Stimulated activated CD4-positive, alpha-beta T cell treated with anti-CD3 and anti-CD28 coated beads, Interleukin-4, amount 100 ng/mL, for 1 hour (primary cell): ENCODE measurements around the gene FGF21.
"Not testable (repeated sequence)": the region's sequence is repeated elsewhere in the genome, so short reads cannot be mapped to it uniquely, and the experiment has no call there.

Experiments used
- DNase-seq: peaks from one replicate; pipeline ENCODE4 v3.0.0-alpha.2; 2020

The FGF21 gene

DNA sequence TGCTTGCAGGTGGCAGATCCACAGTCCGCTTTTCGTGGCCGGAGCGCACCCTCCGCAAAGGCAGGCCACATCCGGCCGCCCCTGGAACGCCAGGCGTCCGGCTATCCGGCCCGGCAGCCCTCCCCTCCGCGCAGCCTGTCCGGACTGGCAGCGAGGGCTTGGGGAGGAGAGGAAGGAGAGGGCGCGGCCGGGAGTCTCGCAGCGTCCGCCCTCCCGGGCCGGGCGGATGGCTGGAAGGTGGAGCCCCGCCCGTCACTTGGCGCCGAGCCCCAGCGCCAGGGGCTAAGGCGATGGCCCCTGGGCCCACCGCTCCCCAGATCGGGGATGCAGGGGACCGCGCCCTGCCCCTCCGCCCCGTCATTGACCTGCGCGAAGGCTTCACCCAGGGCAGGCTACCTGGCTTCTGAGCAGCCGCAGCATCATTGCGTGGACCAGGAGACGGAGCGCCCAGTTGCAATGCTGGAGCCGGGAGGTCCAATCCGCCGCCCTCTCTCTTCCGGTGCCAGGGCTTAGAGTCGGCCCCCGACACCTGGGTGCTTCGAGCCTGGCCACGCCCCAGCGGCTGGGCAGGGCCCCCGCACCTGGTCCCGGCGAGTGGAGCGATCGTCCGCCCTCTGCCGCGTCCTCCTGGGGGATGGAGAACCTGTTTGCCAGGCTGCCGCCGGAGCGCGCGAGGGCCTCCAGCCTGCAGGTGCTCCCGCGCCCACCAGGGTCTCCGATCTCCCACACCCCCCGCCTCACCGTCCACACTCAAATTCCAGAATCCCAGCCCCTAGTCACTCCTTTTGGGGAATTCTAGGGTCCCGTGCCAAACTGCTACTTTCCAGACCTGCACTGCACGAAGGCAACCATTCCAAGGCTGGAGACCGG lies 2.6 kb upstream of the FGF21 start, which contains the start of gene FUT1:
TSS of gene FUT1 (minus strand) at position 146 of the 870 bp plus-strand sequence. CDS start 1,360 bp downstream, outside the sequence.
- DNase-seq = peak; percentile 33

DNA sequence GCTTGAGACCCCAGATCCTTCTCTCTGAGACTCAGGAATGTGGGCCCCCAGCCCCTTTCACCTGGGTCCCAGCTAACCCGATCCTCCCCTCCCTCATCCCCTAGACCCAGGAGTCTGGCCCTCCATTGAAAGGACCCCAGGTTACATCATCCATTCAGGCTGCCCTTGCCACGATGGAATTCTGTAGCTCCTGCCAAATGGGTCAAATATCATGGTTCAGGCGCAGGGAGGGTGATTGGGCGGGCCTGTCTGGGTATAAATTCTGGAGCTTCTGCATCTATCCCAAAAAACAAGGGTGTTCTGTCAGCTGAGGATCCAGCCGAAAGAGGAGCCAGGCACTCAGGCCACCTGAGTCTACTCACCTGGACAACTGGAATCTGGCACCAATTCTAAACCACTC lies 463 bp downstream of the FGF21 start:
- no peak for DNase-seq

DNA sequence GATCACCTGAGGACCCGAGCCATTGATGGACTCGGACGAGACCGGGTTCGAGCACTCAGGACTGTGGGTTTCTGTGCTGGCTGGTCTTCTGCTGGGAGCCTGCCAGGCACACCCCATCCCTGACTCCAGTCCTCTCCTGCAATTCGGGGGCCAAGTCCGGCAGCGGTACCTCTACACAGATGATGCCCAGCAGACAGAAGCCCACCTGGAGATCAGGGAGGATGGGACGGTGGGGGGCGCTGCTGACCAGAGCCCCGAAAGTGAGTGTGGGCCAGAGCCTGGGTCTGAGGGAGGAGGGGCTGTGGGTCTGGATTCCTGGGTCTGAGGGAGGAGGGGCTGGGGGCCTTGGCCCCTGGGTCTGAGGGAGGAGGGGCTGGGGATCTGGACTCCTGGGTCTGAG lies 888 bp downstream of the FGF21 start:
- no peak for DNase-seq

DNA sequence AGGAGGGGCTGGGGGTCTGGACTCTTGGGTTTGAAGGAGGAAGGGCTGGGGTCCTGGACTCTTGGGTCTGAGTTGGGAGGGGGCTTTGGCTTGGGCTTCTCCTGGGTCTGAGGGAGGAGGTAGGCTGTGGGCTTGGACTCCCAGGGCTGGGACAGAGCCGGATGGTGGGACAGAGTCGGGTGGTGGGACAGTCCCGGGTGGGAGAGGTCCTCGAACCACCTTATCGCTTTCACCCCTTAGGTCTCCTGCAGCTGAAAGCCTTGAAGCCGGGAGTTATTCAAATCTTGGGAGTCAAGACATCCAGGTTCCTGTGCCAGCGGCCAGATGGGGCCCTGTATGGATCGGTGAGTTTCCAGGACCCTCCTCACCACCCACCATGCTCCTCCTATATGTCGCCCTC lies 1.4 kb downstream of the FGF21 start:
- no peak for DNase-seq

- no peak for DNase-seq
These were observed 1.9 kb downstream of the FGF21 start for GRCh38 chr19:48757089-48757675.

DNA sequence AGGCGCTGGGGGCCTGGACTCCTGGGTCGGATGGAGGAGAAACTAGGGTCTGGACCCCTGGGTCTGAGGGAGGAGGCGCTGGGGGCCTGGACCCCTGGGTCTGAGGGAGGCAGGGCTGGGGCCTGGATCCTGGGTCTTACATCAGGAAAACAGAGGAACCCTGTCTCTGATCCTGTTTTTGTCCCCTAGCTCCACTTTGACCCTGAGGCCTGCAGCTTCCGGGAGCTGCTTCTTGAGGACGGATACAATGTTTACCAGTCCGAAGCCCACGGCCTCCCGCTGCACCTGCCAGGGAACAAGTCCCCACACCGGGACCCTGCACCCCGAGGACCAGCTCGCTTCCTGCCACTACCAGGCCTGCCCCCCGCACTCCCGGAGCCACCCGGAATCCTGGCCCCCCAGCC lies 2.4 kb downstream of the FGF21 start:
- DNase-seq = no peak

DNA sequence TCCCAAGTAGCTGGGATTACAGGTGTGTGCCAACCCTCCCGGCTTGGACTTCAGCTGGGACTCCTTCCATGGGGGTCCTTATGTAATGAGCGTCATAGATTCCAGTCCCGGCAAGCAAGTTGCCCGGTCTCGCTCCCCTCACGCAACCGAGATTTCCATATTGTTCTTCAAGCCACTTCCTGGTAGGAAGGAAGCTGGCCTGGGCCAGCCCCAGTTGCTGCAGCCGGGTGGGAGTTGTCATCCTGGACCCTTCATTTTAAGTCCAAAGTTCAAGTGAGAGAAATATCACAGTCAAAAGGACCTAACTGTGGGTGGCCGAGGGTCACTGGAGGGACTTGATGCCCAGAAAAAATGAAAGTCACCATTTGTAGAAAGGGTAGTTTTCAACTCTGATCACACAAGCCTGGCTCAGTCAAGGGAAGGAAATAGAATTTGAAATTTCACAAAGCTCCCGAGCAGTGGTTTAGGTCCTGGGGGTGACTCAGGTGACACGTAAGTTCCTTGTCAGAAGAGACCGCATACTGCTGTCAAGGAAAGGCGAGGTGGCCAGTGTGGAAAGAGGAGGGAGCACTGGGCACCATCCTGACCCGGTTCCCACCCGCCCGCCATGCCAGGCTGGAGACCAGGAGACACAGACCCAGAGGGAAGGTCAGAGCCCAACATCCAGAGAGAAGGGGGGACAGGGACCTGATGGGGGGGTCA lies 5.3 kb downstream of the FGF21 start:
- DNase-seq = no peak

GRCh38 chr19:48765816-48766215 lies 10.5 kb downstream of the FGF21 start:
- DNase-seq = not testable (repeated sequence)

GRCh38 chr19:48768171-48768753 lies 12.9 kb downstream of the FGF21 start:
- not testable (repeated sequence) for DNase-seq

DNA sequence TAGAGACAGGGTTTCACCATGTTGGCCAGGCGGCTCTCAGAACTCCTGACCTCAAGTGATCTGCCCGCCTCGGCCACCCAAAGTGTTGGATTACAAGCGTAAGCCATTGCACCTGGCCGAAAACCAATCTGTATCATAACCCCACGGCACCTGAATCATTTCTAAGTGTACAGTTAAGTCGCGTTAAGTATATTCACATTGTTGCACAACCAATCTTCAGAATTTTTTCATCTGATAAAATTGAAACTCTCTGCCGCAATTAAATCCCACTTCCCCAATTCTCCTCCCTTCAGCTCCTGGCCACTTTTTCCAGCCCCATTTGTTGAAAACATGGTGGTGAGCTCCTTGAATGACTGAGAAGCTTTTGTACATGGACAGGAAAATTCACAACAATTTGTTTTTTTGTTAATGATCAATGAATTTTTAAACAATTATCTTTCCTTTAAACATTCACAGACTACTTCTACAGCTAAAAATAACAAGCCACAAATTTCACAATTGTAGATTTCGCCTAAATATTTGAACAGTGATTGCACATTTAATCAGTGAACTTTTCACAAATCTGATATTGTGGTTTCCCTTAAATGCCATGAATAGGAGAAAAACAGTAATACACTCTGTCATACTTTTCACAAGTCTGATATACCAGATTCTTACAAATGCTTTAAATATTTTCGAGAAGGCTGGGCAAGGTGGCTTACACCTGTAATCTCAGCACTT lies 13.8 kb downstream of the FGF21 start:
- DNase-seq = no peak

DNA sequence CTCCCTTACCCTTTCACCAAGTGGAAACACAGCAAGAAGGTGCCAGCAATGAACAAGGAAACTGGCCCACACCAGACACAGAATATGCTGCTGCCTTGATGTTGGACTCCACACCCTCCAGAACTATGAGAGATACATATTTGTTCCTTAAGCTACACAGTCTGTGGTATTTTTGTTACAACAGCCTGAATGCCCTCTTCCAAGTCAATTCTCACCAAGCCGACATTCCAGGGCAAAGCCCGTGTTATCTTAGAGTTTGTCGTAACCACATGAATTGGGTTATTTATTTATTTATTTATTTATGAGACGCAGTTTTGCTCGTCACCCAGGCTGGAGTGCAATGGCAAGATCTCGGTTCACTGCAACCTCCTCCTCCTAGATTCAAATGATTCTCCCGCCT lies 14.9 kb downstream of the FGF21 start:
- no peak for DNase-seq

- no peak for DNase-seq
These were observed 15.6 kb downstream of the FGF21 start for GRCh38 chr19:48770734-48771472.

- no peak for DNase-seq
These were observed 17.2 kb downstream of the FGF21 start for GRCh38 chr19:48772503-48772953.

- DNase-seq = no peak
These were observed 21.8 kb downstream of the FGF21 start for GRCh38 chr19:48777139-48777538.

DNA sequence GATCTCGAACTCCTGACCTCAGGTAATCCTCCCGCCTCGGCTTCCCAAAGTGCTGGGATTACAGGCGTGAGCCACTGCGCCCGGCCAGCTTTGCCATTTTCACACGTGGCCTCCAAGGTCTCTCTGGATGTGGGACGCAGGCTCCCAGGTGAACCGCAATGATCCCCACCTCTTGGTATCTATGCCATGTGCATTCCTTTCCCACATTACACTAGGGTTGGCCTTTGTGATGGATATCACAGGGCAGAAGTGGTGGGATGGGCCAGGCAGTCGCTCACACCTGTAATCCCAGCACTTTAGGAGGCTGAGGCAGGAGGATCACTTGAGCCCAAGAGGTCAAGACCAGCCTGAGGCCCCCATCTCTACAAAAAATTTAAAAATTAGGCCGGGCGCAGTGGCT lies 22.4 kb downstream of the FGF21 start:
- DNase-seq = no peak

DNA sequence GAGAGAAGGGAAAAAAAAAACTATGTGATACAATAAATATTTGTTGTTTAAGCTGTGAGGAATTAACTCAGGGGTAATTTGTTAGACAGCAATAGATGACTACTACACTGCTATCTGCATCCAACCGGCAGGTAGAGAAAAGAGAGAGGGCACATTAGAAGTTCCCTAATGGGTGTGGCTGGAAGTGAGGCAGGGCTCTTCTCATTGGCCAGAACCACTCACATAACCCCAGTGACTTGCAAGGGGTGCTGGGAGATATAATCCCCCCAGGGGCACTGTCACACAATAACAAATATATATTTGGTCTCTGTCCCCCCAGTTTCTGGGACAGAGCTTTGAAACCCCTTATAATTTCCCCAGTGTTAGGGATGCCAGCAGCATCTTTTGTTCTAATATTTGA lies 24.3 kb downstream of the FGF21 start:
- no peak for DNase-seq

DNA sequence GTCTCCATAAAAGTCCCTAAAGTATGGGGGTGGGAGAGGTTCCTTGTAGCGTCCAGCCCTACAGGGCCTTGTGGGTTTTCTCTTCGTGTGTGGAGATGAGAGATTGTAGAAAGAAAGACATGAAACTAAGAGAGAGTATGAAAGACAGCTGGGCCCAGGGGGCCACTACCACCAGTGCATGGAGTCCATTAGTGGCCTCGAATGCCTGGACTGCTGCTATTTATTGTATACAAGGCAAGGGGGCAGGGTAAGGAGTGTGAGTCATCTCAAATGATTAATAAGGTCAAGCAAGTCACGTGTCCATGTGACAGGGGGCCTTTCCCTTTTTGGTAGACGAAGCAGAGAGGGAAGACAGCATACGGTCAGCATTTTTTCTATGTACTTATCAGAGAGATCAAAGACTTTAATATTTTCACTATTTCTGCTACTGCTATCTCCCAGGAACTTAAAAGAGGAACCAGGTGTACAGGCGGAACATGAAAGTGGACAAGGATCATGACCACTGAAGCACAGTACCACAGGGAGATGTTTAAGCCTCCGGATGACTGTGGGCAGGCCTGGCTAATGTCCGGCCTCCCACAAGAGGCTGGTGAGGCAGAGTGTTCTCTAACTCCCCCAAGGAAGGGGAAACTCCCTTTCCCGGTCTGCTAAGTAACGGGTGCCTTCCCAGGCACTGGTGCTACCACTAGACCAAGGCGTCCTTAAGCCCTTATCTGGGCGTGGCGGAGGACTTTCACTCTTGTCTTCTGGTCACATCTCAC lies 25.5 kb downstream of the FGF21 start:
- DNase-seq = no peak

DNA sequence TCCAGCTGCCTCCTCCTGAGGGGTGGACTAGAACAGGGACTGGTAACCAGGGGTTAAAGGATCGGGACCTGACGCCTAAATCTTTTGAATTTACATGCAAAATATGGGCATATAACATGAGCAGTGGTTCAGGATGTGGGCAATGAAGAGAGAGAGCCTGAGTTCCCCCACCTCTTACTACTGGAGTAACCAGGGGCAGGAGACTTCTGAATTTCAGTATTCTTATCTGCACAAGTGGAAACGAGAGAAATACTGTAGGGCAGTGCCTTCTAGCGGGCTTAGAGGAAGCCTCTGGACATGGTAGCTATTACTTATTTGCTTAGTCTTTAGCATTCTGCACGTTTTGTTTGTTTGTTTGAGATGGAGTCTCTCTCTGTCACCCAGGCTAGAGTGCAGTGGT lies 29.2 kb downstream of the FGF21 start:
- no peak for DNase-seq

- DNase-seq = not testable (repeated sequence)
These were observed 31.1 kb downstream of the FGF21 start for GRCh38 chr19:48786422-48786821.

GRCh38 chr19:48787331-48787730 lies 32.0 kb downstream of the FGF21 start:
- not testable (repeated sequence) for DNase-seq

DNA sequence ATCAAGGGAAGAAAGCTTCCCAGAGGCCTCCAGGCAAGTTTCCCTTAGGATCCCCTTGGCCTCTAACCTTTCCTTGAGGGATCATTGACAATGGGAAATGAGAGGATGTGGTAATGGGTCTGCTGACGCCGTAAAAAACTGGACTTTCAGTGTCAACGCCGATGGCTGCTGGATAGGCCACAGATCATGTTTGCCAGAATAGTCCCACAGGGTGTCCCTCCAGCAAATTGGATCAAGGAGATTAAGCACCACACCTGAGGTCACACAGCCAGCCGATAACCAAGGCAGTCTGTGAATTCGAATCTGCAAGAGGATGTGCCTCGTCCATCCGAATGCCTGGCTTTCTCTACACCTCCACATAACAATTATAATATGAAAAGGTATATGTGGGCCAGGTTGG lies 37.9 kb downstream of the FGF21 start:
- no peak for DNase-seq
